Activated B cell treated with CpG ODN at 0.5 μM for 24 hours (primary cell): ENCODE measurements around the gene CDKN1B. TPM values are rescaled to one million over a fixed set of nuclear protein-coding genes. Genes with fewer than 3 reads are reported as not detected.

Experiments
- ATAC-seq: fragments of 200-7000 bp; cut with Tn5 transposase; one replicate; pipeline ENCODE4 v1.10.0; 2021; ENCODE audit warnings: low read depth, mild to moderate bottlenecking, moderate library complexity
- CTCF ChIA-PET: fragments of 350-600 bp; sonication (Branson Sonifier 250); formaldehyde crosslinking; loops from one replicate; lab custom pipeline; 2021; ENCODE audit warnings: antibody characterized with exemption; lab: Charles Lee
- POLR2A ChIA-PET: fragments of 350-600 bp; sonication (Branson Sonifier 250); formaldehyde crosslinking; loops from one replicate; lab custom pipeline; 2021; ENCODE audit warnings: antibody characterized with exemption; lab: Charles Lee
- DNase-seq: peaks from one replicate; pipeline ENCODE4 v3.0.0; 2022
- H3K27ac Mint-ChIP-seq: one replicate; pipeline ENCODE4 v1.8.0; 2020; ENCODE audit warnings: mixed read lengths
- H3K27me3 Mint-ChIP-seq: one replicate; pipeline ENCODE4 v1.8.0; 2021; ENCODE audit warnings: mixed read lengths
- H3K36me3 Mint-ChIP-seq: one replicate; pipeline ENCODE4 v1.8.0; 2021; ENCODE audit warnings: low read depth, mixed read lengths
- H3K4me1 Mint-ChIP-seq: one replicate; pipeline ENCODE4 v1.8.0; 2021; ENCODE audit warnings: mixed read lengths
- H3K4me3 Mint-ChIP-seq: one replicate; pipeline ENCODE4 v1.8.0; 2020; ENCODE audit warnings: mild to moderate bottlenecking, mixed read lengths
- H3K9me3 Mint-ChIP-seq: one replicate; pipeline ENCODE4 v1.8.0; 2020; ENCODE audit warnings: mixed read lengths
- intact Hi-C: fragments of 100-400 bp; cut with micrococcal nuclease; formaldehyde crosslinking; loops from one replicate; pipeline ENCODE4 v1.15.1; 2024
- total RNA-seq: library from RNA; stranded (reverse); gene quantifications from 2 replicates; pipeline ENCODE4 v1.2.3, GENCODE V29; 2022
- TF ChIP-seq, protein P1 (sequence below): fragments of 200-600 bp; IDR thresholded peaks from one replicate; pipeline ENCODE4 v1.8.0; 2022; ENCODE audit warnings: antibody characterized with exemption, mild to moderate bottlenecking

The CDKN1B gene
- total RNA-seq, 1 donor from 2014 or later: 56.6 TPM

DNA sequence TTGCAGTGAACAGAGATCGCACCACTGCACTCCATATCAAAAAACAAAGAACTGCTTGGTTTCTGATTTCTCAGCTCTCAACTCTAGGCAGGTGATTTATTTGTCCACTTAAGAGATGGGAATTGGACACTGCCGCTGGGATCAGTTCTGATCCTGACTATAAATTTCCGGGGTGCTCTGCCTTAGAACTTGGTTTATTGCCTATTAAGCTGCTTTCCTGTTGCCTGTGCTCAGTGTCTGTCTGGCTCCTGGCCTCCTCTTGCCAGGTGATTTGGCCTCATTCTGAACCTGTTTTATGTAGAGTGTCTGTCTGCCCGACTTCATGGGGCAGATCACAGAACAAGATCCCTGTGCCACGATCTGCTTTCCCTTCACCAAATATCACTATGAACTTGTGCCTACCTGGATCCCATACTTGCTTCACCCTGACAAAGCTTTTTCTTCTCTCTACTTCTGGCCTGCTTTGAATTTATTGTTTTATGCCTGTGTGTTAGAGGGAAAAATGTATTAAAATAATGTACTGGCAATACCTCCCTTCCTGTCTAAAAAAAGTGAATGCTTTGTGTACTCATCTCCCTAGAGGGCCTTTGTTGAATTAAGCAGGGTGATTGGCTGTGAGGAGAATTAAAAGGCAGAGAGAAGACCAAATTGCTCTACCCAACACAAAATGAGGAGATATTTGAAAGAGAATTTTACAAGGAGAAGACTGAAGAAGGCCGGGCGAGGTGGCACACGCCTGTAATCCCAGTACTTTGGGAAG, 27.6 kb downstream of the CDKN1B start:
- intact Hi-C loops: no loop called here
- Mint-ChIP-seq H3K4me1 (no peaks in the 10 kb centered on the region), H3K4me3 (no peak overlapping the region), H3K36me3 (no peaks in the 10 kb centered on the region), H3K27ac (no peak overlapping the region), H3K27me3 (no peaks in the 10 kb centered on the region), H3K9me3 (no peaks in the 10 kb centered on the region)
- DNase-seq (no peak), ATAC-seq (no peak)
- TF ChIP-seq, protein P1, sequence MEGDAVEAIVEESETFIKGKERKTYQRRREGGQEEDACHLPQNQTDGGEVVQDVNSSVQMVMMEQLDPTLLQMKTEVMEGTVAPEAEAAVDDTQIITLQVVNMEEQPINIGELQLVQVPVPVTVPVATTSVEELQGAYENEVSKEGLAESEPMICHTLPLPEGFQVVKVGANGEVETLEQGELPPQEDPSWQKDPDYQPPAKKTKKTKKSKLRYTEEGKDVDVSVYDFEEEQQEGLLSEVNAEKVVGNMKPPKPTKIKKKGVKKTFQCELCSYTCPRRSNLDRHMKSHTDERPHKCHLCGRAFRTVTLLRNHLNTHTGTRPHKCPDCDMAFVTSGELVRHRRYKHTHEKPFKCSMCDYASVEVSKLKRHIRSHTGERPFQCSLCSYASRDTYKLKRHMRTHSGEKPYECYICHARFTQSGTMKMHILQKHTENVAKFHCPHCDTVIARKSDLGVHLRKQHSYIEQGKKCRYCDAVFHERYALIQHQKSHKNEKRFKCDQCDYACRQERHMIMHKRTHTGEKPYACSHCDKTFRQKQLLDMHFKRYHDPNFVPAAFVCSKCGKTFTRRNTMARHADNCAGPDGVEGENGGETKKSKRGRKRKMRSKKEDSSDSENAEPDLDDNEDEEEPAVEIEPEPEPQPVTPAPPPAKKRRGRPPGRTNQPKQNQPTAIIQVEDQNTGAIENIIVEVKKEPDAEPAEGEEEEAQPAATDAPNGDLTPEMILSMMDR: no peak
- CTCF ChIA-PET: interaction anchor here (3.0 kb wide), 1 partner anchor 8 kb away, joined by 16 read pairs; no protein-coding TSS in a partner anchor
- POLR2A ChIA-PET: no interaction called here

DNA sequence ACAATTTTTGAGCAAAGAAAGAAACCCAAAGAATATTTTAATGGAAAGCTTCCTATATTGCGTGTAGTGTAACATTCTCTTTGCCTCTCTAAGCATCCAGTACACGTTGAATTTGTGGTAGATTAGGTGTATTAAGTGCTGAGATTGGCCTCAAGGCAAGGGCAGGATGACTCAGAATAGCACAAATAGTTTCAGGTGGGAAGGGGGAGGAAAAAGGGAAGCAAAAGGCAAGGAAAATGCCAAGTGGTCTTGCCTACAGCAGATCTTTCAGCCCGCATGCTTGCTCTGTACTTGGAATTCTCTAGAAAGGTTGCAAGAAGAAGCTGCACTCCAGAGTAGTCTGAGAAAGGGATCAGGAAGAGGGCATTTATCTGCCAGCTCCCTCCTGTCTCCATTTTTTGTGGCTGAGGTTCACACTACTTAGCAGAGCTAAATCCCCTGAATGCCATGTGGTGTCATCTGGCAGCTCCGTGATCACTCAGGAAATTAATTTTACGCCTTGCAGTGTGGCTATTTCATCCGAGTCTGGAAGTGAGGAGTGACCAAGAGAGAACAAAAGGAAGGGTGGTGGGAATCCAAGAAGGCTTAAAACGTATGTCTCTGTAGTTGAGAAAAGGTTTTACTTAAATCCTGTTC, 28.5 kb downstream of the CDKN1B start:
- ChIA-PET CTCF (interaction anchor here (3.0 kb wide), 1 partner anchor 9 kb away, joined by 16 read pairs; no protein-coding TSS in a partner anchor), POLR2A (no interaction called here)
- H3K4me1 Mint-ChIP-seq: no peaks in the 10 kb centered on the region
- no peaks in the 10 kb centered on the region for H3K36me3 Mint-ChIP-seq
- no peak overlapping the region for H3K27ac Mint-ChIP-seq
- no peaks in the 10 kb centered on the region for H3K27me3 Mint-ChIP-seq
- intact Hi-C loops: no loop called here
- no peak overlapping the region for H3K4me3 Mint-ChIP-seq
- TF ChIP-seq, protein P1: no peak
- no peak for DNase-seq
- ATAC-seq: no peak
- H3K9me3 Mint-ChIP-seq: no peaks in the 10 kb centered on the region

DNA sequence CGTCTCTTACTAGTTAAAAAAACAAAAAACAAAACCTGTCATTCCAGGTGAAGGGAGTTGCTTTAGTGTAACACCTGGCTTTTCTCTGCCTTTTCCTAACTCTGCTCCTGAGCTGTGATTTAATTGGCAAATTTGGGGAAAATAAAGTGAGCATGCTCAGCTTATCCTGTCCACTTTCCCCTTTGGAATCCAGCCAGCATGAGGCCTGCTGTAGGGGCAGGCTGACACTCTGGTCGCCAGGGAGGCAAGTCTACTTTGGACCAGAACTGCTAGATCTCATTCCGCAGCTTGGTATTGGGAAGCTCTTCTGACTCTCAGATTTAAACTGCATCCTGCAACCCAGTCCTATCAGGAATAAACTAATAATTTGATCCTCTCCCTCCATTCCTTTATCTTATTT, 30.1 kb downstream of the CDKN1B start:
- H3K9me3 Mint-ChIP-seq: no peaks in the 10 kb centered on the region
- H3K4me1 Mint-ChIP-seq: no peaks in the 10 kb centered on the region
- POLR2A ChIA-PET: no interaction called here
- DNase-seq: no peak
- H3K27me3 Mint-ChIP-seq: no peaks in the 10 kb centered on the region
- CTCF ChIA-PET: interaction anchor here (3.0 kb wide), 1 partner anchor 10 kb away, joined by 16 read pairs; no protein-coding TSS in a partner anchor
- no peak for ATAC-seq
- H3K4me3 Mint-ChIP-seq: no peak overlapping the region
- no peaks in the 10 kb centered on the region for H3K36me3 Mint-ChIP-seq
- H3K27ac Mint-ChIP-seq: no peak overlapping the region
- TF ChIP-seq, protein P1: no peak
- intact Hi-C loops: no loop called here

- ChIA-PET POLR2A (no interaction called here), CTCF (interaction anchor here (3.0 kb wide), 1 partner anchor 11 kb away, joined by 16 read pairs; no protein-coding TSS in a partner anchor)
- H3K36me3 Mint-ChIP-seq: no peaks in the 10 kb centered on the region
- ATAC-seq (no peak), DNase-seq (no peak)
- TF ChIP-seq, protein P1: no peak
- no peaks in the 10 kb centered on the region for H3K27me3 Mint-ChIP-seq
- no peaks in the 10 kb centered on the region for H3K9me3 Mint-ChIP-seq
- H3K4me1 Mint-ChIP-seq: no peaks in the 10 kb centered on the region
- intact Hi-C loops: no loop called here
- H3K27ac Mint-ChIP-seq: no peak overlapping the region
- H3K4me3 Mint-ChIP-seq: no peak overlapping the region
Measured at GRCh38 chr12:12748044-12748443, 30.9 kb downstream of the CDKN1B start.

DNA sequence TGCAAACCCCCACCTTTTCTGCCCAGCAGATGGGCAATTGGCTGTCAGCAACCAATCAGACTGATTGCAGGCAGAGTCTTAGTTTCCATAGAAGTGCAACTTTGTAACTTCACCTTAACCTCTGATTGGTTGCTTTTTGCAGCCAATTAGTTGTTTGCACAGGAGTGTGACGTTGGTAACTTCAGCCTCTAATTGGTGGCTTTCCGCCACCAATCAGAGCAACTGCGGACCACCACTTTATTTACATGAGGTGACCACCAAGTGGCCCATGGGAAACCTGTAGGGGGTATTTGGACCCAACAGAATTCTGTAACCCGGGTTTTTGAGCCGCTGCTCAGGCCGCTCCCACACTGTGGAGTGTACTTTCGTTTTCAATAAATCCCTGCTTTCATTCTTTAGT, 32.3 kb downstream of the CDKN1B start:
- H3K9me3 Mint-ChIP-seq: no peaks in the 10 kb centered on the region
- TF ChIP-seq, protein P1: no peak
- no peak overlapping the region for H3K27ac Mint-ChIP-seq
- H3K27me3 Mint-ChIP-seq: no peaks in the 10 kb centered on the region
- intact Hi-C loops: no loop called here
- H3K4me3 Mint-ChIP-seq: no peak overlapping the region
- ChIA-PET CTCF (no interaction called here), POLR2A (no interaction called here)
- no peak for DNase-seq
- H3K4me1 Mint-ChIP-seq: no peaks in the 10 kb centered on the region
- H3K36me3 Mint-ChIP-seq: no peaks in the 10 kb centered on the region
- ATAC-seq: no peak
